DOHH2 (cell line): ENCODE measurements around the gene SMIM44.

Experiments used
- EZH2phosphoT487 ChIP-seq: fragments of 200-600 bp; sonication (generic); IDR thresholded peaks from 2 replicates; pipeline ENCODE4 v1.6.1; 2017; ENCODE audit warnings: borderline replicate concordance, mild to moderate bottlenecking, antibody characterized with exemption, low read length, moderate library complexity, mixed read lengths
- TF ChIP-seq, protein P1 (sequence below): fragments of 200-600 bp; sonication (generic); IDR thresholded peaks from one replicate; pipeline ENCODE4 v1.5.1; 2014; ENCODE audit warnings: antibody characterized with exemption, mild to moderate bottlenecking, low read depth, low read length; ENCODE audit not compliant: poor library complexity, severe bottlenecking

DNA sequence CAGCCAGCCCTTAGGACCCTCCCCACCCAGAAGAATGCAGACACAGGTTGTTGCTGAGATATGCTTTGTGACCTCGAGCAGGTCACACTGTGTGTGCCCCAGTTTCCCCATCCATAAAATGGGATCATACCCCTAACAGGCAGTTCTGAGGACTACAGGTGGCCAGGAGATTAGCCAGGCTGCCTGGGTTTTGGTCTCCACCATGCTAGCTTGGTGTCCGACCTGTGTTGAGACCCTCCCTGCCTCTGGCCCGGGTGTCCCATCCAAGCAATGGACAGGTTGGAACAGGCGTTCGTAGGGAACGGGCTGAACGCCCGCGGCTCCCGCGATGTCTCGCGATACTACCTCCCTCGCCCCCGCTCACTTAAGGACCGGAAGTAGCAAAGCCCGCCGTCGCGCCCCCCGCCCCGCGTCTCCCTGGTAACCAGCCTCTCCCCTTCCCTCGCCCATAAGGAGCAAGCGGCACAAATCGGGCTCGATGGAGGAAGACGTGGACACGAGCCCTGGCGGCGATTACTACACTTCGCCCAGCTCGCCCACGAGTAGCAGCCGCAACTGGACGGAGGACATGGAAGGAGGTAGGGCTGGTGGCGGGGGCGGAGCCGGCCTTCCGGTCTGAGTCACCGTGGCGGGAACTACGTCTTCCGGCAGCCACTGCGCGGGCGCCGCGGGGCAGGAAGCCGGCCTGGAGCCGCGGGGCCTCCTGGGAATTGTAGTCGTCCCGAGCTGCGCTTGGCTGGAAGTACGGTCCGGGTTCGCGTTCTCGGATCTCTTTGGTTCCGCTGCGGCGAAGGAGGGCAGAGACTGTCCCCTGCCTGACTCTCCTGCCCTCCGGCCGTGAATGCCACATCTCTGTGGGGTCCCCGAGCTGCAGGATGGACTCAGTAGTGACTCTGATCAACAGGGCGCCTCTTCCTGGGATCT, 48.3 kb downstream of the SMIM44 start:
- TF ChIP-seq, protein P1, sequence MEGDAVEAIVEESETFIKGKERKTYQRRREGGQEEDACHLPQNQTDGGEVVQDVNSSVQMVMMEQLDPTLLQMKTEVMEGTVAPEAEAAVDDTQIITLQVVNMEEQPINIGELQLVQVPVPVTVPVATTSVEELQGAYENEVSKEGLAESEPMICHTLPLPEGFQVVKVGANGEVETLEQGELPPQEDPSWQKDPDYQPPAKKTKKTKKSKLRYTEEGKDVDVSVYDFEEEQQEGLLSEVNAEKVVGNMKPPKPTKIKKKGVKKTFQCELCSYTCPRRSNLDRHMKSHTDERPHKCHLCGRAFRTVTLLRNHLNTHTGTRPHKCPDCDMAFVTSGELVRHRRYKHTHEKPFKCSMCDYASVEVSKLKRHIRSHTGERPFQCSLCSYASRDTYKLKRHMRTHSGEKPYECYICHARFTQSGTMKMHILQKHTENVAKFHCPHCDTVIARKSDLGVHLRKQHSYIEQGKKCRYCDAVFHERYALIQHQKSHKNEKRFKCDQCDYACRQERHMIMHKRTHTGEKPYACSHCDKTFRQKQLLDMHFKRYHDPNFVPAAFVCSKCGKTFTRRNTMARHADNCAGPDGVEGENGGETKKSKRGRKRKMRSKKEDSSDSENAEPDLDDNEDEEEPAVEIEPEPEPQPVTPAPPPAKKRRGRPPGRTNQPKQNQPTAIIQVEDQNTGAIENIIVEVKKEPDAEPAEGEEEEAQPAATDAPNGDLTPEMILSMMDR = no peak
- no peak for TF ChIP-seq EZH2phosphoT487
